NCI-H2196 (cell line): ENCODE results near the gene CNTNAP2.

Experiments used
- DNase-seq: peaks from one replicate; lab custom pipeline; 2025; ENCODE audit not compliant: unreplicated experiment; lab: John Stamatoyannopoulos, UW

Gene CNTNAP2

DNA sequence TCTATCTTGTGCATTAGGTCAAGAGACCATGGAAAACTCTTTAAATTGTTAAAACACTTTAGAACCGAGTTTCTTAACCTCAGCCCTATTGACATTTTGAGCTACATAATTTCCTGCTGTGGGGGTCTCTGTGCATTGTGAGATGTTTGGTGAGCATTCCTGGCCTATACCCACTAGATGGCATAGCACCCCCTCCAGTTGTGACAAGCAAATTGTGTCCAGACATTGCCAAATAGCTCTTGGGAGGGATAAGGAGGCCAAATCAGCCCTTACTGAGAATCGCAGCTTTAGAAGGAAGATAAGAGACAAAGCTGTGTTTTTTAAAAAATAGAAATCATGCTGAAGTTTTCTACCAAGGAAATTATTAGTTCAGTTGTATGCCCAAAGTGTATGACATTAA lies 1315.5 kb downstream of the CNTNAP2 start:
- no peak for DNase-seq

DNA sequence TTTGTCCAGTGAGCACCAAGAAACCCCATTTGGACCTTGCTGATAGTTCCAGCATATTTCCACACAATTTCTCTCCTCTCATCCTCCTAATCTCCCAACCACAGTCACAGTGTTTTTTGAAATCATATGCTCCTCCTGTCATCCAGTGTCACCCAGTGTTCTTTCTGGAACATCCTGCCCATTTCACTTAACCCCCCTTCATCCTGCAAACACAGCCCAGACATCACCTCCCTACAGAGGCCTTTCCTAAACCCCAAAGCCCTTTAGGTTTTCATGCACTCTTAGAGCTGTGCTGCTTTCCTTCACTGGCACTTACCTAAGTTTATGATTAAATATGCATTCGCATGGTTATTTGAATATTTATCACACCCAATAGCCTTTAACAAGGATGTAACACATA lies 1316.0 kb downstream of the CNTNAP2 start:
- no peak for DNase-seq

DNA sequence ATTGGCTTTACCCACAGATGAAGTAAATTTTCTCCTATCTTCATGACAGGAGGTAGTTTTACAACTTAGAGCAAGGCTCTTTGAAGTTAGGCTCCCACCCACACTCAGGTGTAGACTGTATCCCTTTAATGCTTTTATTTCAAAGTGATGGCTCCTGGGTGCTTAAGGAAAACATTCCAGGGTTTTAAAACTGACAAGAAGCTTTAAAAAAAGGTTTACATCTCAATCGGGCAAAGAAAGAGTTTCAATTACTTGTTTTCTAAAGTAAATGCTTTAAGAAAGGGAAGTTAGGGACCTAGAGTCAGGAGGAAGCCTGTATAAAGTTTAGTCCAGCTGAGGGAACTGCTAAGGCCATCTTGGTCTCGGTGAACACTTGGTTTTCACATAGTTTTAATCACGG lies 1320.1 kb downstream of the CNTNAP2 start:
- DNase-seq = no peak

DNA sequence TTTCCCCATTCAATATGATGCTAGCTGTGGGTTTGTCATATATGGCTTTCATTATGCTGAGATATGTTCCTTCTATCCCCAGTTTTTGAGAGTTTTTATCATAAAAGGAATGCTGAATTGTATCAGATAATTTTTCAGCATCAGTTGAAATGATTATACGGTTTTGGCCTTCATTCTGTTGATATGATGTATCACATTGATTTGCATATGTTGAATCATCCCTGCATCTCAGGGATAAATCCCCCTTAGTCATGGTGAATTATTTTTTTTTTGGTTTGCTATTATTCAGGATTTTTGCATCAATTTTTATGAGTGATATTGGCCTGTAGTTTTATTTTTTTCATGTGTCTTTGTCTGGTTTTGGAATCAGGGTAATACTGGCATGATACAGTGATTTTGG lies 1321.6 kb downstream of the CNTNAP2 start:
- DNase-seq = no peak

DNA sequence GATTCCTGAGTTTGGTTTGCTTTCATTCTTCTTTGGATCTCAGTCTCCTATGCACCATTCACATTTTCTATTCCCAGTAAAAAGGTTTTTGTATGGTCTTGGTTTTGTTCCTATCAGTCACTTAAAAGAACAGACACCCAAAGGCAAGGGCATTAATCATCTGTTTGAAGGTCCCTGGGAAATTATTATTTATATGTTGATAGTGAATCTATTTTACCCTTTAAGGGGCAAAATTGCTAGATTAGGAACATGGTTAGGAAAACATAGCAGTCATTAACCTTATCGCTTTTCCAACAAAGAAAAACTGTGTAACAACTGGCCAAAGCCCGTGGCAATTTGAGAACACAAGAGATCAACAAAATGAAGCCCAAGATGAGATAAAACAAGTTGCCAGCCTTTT lies 1327.3 kb downstream of the CNTNAP2 start:
- no peak for DNase-seq

DNA sequence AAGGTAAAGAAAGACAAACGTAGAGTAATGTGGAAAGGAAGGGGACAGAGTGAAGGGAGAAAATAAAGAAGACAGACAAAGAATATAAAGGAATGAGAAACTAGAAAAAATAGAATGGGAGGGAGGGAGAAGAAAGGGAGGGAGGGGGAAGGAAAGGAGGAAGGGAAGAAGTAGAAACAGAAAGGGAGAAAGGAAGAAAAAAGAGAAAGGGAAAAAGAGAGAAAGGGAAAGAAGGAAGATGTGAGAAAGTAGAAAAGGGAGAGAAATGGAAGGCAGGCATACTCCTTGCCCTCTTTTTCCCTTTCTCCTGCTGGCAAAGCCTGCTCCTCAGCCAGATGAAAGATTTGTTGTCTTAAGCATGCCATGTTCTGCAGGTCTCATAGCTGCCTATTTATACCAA lies 1336.2 kb downstream of the CNTNAP2 start:
- no peak for DNase-seq

DNA sequence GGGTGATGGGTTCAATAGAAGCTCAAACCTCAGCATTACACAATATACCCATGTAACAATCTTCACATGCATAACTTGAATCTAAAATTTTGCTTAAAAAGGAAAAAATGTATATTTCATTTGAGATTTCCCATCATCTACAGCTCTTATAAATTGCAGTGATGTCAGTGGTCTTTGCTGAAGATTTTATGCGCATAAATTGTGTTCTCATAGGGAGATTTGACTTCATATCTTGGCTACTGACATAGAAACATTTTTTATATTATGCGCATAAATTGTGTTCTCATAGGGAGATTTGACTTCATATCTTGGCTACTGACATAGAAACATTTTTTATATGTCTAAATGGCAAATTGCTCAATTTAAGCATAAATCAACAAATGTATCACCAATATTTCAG lies 1348.6 kb downstream of the CNTNAP2 start:
- DNase-seq = no peak

DNA sequence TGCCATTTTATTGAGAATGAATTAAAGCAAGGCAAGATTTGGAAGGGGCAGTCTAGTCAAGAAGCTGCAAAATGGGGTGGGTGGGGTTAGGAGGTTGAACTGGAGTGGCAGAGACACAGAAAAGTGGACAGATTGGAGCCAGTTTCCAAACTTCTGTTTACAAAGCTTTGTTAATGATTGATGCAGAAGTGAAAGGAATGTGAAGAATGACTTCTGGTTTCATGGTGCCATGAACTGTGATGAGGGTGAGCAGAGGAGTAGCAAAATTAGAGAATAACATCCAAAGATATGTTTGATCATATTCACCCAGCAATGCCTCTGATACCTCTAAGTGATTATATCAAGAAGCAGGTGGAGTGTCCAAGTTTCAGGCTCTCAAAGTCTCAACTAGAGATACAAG lies 1356.0 kb downstream of the CNTNAP2 start:
- DNase-seq = no peak

DNA sequence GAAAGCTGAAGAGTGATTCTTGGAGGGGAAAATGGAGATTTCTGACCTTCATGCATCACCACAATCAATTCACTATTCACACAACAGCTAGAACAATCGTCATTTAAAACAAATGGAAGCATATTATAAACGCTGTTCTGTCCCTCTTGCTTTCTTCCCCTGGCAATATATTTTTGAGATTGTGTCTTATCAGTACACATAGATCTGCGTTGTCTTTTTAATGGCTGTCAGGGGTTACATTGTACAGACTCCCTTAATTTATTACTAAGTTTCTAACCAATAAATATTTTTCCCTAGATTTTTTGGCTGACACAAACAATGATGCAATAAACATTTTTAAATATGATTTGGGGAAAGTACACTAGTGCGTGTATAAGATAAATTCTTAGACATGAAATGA lies 1358.3 kb downstream of the CNTNAP2 start:
- no peak for DNase-seq

DNA sequence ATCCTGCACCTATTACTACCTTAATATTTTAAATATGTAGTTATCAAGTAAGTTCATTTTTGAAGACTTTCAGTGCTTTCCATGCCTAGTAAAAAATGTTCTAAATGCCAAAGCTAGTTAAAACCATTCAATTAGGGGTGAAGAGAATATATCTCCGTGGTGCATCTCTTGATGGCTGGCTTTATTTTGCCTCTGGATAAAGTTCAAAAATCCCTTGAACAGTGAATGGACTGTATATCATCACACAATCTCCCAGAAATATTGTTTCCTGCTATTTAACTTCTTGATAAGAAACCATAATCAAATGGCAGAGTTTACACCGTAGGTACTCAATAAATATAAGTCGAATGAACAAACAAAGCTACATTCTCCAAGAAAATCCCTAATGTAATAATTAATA lies 1360.9 kb downstream of the CNTNAP2 start:
- DNase-seq = no peak

DNA sequence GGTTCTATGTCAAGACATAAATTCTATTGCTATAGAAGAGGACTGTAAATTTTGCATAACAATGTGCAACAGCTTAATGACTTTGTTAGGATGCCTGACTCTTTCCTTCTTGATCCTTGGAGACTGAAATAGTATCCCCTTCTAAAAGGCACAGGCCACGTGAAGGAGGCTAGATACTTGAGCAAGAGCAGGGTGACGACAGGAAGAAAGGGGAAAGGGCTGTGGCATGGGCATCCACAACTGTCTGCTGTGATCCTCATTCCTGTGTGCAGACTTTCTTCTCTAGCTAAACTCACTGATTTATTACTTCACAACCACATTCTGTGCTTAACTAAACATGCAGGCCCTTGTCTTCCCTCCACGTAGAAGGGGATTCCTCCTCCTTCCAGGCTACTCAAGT lies 1362.2 kb downstream of the CNTNAP2 start:
- no peak for DNase-seq

DNA sequence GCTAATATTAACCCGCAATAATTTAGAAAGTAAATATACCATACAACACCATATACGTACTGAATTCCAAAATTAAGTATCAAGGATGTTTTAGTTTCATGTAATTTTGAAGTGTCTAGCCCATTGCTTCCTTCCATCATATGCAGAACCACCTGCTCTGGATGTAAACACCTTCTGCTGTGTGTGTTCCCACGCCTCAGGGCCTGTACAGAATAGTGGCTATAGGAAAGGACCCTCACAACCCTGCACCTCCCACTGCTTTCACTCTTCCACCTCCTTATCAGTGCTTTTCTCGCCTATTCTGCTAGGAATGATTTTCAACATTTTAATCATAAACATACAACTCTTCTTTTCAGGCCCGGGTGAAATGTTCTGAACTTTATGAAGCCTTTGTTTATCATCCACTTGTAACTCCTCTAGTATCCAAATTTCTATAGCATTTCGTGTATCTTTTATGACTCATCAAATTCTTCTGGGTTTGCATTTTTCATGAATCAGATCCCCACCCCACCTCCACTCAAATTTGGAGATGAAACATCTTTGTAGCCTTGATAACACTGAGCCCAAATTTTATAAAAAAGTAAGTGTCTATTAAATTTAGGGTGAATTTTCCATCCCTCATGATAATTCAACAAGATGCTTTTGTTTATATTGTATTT lies 1367.2 kb downstream of the CNTNAP2 start:
- no peak for DNase-seq

DNA sequence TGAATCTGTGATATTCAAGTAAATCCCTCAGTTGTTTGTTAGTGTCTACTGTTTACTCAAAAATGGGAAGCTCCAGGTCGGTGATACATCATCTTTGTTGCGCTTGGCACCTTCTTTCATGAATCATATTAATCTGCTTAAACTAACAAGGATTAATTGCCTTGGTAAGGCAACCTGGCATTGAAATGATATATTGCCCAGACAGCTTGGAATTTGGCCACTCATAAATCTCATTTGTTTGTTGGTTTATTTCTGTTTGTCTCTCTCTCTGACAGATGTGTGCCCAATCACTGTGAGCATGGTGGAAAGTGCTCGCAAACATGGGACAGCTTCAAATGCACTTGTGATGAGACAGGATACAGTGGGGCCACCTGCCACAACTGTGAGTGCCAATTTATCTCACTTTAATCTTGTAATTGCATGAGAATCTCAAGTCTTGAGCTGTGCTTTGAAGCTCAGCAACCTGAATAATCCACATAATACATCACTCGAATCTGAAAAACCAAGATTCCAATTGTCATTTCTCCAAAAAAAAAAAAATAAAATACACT lies 1369.1 kb downstream of the CNTNAP2 start:
- no peak for DNase-seq

DNA sequence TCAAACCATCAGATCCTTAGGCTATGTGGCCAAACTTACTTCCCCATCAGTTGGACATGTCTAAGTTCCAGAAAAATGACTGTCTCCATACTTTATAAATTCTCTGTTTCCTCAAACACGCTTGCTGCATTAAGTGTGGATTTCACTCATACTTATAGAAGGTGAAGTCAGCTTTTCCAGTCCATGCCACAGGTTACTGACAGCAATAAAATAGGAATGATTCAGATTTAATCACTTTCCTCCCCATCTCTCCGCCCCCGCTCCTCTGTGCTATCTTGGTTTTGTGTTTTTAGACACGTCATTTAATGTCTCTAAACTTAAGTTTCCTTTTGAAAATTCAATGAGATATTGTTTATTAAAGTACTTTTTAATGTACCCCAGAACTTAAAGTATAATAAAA lies 1376.0 kb downstream of the CNTNAP2 start:
- no peak for DNase-seq

DNA sequence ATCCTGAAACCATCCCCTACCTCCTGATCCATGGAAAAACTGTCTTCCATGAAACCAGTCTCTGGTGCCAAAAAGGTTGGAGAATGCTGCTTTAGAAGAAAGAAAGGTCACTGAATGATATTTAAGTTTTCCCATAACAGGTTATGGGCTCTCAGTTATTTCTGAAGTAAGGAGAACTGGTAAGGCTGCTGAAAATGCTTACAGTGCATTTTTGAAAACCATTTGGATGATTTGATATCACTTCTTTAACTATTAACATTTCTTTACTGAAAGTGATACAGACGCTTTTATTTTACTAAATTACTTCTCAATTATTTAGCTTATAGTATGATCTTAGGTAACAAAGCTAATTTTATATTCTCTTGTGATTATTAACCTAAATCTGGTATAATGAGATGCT lies 1379.6 kb downstream of the CNTNAP2 start:
- DNase-seq = no peak

DNA sequence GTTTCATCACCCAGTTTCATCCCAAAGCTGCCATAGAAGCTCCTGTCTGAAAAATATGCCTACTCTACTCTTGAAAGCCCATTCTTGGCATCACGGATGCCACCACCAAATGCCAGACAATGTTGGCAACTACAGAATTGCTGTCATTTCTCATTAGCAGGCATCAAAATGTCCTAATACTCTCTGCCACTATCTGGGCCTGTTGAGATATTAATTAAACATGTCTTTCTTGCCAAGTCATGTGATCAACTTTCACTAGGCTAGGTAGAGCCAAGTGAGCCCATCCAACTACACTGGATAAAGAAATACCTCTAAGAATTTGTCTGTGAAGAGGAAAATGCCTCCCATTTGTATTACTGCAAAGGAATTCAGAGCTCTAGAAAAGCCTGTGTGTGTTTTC lies 1380.6 kb downstream of the CNTNAP2 start:
- DNase-seq = no peak

DNA sequence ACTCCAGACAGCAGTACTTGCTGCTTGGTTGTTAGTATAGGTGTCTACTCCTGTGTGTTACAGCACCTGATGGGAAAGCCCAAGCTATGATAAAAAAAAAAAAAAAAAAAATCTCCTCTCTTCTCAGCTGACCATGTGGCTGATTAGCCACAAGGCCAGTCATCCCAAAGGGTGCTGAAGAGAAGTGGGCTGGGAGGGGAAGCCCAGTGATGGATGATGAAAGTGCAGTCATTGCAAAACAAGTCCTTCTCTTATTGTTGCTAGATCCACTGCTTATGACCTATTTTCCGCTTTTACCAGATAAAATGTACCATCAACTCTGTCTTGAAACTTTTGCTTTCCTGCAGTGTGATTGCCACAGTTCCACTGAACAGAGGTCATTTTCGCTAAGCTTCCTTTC lies 1381.5 kb downstream of the CNTNAP2 start:
- DNase-seq = no peak

DNA sequence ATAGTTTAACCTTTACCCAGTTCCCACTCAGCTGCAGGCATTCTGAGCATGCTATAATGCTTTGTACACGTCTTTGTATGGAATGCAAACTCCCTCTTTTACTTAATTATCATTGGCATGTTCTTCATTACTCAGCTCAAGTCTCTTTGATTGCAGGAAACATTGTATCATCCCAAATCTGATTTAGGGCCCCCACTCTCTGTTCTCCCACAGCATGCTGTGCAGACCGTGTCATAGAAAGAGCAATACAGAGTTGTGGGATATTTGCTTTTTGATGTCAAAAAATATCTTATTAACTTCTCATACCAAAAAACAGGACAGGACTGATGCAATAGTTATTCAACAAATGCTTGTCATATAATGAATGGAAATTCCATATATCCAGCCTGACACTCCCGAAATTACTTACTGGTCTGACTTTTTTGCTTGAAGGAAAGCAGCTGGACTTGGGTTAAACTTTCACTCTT lies 1392.5 kb downstream of the CNTNAP2 start:
- no peak for DNase-seq

DNA sequence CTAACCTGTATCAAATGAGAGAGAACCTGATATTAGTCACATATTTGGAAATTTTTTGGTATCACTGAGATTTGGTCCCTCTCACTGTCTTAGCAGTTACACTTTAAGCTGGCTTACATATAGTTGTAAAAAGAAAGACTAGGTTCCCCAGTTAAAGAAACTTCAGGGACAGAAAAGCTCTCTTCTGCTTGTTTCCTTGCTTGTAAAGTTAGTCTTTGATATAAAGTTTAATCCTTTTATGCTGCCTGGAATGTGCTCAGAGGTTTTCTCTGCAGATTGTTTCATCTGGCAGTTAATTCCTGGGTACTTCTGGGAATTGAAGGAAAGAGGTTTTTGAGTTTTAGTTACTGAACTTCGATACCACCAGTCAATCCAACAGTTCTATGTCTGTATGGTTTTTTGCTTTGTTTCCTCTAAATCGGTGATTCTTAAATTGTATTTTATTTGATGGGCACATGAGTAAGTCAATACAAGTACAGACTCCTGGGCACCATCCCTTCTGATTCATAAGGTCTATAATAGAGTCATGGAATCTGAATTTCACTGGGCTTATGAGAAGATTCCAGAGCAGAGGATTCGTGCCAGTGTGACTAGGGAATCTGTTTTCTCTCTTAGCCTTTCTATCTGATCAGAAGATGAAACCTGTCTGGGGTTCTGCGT lies 1393.1 kb downstream of the CNTNAP2 start:
- no peak for DNase-seq

DNA sequence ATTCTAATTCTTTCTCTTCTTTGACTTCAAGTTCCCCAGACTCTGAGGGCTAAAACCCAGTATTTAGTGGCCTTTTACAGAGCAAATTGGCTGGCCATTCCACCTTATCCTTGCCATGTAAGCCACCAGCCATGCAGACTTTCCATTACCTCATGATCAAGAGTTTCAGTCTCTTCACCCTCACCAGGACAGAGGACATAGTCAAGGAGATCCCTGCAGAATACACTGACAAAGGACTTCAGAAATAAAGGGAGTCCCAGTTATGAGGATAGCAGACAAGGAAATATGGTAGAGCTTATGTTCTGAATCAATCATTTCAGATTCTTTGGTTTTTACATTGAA lies 1393.6 kb downstream of the CNTNAP2 start:
- DNase-seq = no peak

DNA sequence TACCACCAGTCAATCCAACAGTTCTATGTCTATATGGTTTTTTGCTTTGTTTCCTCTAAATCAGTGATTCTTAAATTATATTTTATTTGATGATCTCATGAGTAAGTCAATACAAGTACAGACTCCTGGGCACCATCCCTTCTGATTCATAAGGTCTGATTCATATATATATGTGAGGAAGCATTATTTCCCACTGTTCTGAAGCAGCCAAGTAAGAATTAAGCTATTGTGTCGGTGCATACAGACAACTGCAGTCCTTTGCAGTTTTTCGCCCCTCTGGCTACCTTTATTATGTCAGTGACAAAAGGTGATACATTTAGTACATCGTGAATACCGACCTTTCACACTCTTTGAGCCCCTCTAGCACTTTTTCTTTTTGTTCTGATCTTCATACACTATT lies 1394.3 kb downstream of the CNTNAP2 start:
- no peak for DNase-seq

DNA sequence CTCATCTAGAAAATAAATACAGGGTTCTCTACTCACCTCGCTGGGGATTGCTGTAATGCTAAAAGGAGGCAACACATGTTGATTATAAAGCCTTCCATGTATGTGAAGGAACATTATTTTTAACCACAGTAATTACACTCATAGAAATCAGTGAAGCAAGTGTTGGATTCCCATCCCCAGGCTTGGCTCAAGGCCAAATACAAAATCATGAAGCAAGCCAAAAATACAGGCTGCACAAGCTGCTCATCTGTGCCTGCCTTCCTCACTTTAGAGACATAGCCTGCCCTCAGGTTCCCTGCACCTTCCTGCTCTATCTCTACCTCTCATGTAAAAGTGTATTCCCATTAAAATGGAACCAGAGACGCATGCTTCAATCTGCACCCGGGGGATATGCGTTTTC lies 1396.8 kb downstream of the CNTNAP2 start:
- DNase-seq = no peak

DNA sequence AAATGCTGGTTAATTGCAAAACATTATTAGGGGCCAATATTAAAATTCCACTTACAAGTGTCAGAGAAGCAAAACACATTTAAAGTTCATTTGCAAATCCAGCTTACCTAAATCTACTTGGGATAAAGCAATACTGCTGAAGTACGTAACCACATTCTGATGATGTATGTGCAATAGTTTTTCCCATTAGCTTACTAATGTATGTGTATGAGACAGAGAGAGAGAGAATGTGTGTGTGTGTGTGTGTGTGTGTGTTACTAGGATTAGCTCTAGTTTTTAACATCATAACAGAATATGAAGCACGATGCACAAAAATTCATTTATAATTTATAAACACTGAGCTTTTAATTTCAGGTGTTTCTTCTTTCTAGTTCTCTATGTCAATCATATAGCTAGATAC lies 1399.8 kb downstream of the CNTNAP2 start:
- no peak for DNase-seq
